ENCODE measurements around the gene ACOX2.

The ACOX2 gene

GRCh38 chr3:58490860-58491501 is 46.0 kb downstream of the ACOX2 start:
- no peak for TF ChIP-seq CTCF (IDR thresholded peaks at IDR 0.05; ENCODE audit: unreplicated experiment in 3 of 3)
- Mint-ChIP-seq H3K27ac (peak overlapping the region; percentile 70 to 87 (median 87)), H3K9me3 (no peaks in the 10 kb centered on the region), H3K36me3 (ENCODE audit: low read depth) (no peaks in the 10 kb centered on the region), H3K4me1 (peaks cover 52% of the 10 kb centered on the region), H3K4me3 (peak overlapping the region; percentile 79 to 89 (median 89)), H3K27me3 (ENCODE audit: low read depth) (peaks cover 10% of the 10 kb centered on the region)

DNA sequence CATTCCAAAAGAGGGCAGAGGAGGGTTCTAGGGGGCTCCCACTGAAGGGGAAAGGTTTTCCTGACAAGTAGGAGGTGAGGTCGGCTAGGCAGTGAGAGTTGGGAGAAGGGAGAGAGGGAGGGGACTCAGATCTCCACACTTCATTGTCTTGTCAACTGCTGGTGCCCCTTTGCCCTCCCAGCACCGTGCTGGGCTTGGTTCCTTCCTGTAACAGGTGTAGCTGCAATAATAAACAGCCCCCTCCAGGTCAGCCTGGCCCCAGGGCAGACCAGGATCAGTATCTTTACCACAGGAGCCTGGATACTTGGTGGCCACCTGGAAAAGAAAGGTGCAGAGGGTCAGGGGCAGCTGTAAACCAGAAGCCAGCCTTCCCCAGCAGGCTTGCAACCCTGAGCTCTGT is 48.0 kb downstream of the ACOX2 start:
- H3K4me1 Mint-ChIP-seq: peaks cover 42% of the 10 kb centered on the region
- peaks cover 16% of the 10 kb centered on the region for H3K27me3 Mint-ChIP-seq (ENCODE audit: low read depth)
- TF ChIP-seq CTCF (IDR thresholded peaks at IDR 0.05; ENCODE audit: unreplicated experiment in 3 of 3): no peak
- H3K27ac Mint-ChIP-seq: peak overlapping the region; percentile 22 to 65 (median 63)
- no peak overlapping the region for H3K4me3 Mint-ChIP-seq
- no peaks in the 10 kb centered on the region for H3K36me3 Mint-ChIP-seq (ENCODE audit: low read depth)
- H3K9me3 Mint-ChIP-seq: no peaks in the 10 kb centered on the region

DNA sequence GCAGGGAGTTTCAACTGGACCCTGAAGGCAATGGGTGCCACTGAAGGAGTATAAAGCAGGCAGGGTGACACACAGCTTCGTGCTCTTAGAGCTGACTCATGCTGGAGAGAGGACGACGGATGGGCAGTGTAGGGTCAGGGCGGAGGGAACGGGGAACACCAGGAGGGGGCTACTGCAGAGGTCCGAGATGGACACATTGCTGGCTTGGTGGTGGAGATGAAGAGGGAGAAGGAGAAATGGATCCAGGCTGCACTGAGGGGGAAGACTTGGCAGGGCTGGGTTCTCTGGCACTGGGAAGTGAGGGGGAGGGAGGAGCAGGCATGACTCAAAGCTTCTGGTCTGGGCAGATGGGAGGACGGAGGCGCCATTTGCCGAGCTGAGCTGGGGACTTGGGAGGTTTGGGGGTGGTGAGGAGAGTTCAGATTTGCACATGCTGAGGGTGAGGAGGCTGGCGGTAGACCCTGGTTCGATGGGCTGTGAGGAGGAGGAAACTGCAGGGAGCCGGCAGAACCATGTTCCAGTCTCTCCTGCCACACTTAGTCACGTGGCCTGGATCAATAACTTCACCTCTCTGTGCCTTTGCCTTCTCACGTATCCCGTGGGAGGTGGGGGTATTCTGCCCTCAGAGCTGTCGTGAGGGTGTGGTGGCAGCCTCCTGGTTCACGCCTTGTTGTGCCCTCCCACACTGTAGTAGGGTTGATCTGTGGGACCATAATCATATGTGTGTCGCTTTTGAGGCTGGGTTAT is 49.7 kb downstream of the ACOX2 start:
- no peaks in the 10 kb centered on the region for H3K9me3 Mint-ChIP-seq
- H3K27me3 Mint-ChIP-seq (ENCODE audit: low read depth): peaks cover 18% of the 10 kb centered on the region
- no peak overlapping the region for H3K4me3 Mint-ChIP-seq
- H3K27ac Mint-ChIP-seq: no peak overlapping the region
- H3K4me1 Mint-ChIP-seq: peaks cover 34% of the 10 kb centered on the region
- no peaks in the 10 kb centered on the region for H3K36me3 Mint-ChIP-seq (ENCODE audit: low read depth)
- TF ChIP-seq CTCF (IDR thresholded peaks at IDR 0.05; ENCODE audit: unreplicated experiment in 3 of 3): no peak

DNA sequence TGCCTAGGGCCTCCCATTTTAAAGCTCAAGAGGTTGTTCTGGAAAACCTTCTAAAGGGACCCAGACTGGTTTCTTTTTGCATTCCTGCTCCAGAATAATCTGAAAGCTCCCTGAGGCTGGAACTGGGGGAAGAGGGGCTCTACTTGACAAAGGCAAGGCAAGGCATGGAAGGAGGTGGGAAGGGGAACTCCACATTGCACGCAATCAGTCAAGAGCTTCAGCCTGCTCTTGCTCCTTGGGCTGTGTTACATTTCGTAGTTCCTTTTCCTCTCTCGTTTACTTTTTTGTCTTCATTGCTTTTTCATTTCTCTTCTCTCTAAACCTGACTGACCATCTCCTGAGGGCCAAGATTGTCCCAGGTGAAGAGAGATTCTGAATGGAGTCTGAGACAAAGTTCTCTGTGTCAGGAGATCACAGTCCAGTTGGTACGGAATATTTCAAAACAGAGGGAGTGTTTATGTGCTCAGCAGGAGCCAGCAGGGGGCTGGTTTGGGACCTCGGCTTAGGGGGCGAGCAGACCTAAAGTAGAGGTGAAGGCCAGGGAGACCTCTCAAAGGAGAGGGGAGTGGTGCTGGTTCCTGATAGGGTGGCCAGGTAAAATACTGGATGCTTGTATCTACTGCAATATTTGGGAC is 51.1 kb downstream of the ACOX2 start:
- no peak for TF ChIP-seq CTCF (IDR thresholded peaks at IDR 0.05; ENCODE audit: unreplicated experiment in 3 of 3)
- Mint-ChIP-seq H3K4me1 (peaks cover 28% of the 10 kb centered on the region), H3K4me3 (no peak overlapping the region), H3K36me3 (ENCODE audit: low read depth) (no peaks in the 10 kb centered on the region), H3K9me3 (peaks cover 4% of the 10 kb centered on the region), H3K27ac (no peak overlapping the region), H3K27me3 (ENCODE audit: low read depth) (peaks cover 18% of the 10 kb centered on the region)

- H3K4me3 Mint-ChIP-seq: no peak overlapping the region
- no peak overlapping the region for H3K27ac Mint-ChIP-seq
- TF ChIP-seq CTCF (IDR thresholded peaks at IDR 0.05; ENCODE audit: unreplicated experiment in 3 of 3): no peak
- H3K9me3 Mint-ChIP-seq: peaks cover 7% of the 10 kb centered on the region
- H3K36me3 Mint-ChIP-seq (ENCODE audit: low read depth): no peaks in the 10 kb centered on the region
- H3K27me3 Mint-ChIP-seq (ENCODE audit: low read depth): peaks cover 18% of the 10 kb centered on the region
- H3K4me1 Mint-ChIP-seq: peaks cover 28% of the 10 kb centered on the region
Measured at GRCh38 chr3:58484722-58485069, 52.3 kb downstream of the ACOX2 start.

Data from nephron (organoid).